Measurements from ENCODE around the gene CCDC110.

DNA sequence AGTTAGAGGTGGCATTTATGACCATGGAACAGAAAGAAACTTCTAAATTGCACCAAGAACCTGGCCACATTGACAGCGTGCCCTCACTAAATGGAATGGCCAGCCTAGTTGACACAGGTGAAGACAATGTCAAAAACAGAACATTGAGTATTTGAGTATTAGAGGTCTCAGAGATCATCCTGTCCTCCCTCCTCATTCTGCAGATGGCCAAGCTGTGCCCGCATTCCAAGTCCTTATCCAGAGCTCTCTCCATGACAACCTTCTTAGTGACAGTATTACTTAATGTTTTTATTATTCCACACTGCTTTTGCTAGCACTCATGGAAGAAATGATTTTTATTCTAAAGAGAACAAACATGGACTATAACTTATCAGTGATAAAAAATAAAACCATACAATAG lies 9.9 kb upstream of the CCDC110 start:
- TF ChIP-seq POLR2A (IDR thresholded peaks at IDR 0.05; ENCODE audit: low read depth, low read length), result no peak
- no peak for TF ChIP-seq TAF1 (IDR thresholded peaks at IDR 0.05; ENCODE audit: borderline replicate concordance, low read depth, low read length)
- TF ChIP-seq POLR2AphosphoS5 (IDR thresholded peaks at IDR 0.05; ENCODE audit: low read depth, low read length), result no peak
